Effector CD4-positive, alpha-beta T cell (primary cell): ENCODE measurements around the gene PRKCA.

Experiments used
- DNase-seq: peaks from one replicate; pipeline ENCODE4 v3.0.0-alpha.2; 2020

PRKCA gene

GRCh38 chr17:66492080-66492479 is 189.7 kb downstream of the PRKCA start:
- DNase-seq: no peak

- DNase-seq: no peak
Observed at GRCh38 chr17:66492561-66493005, 190.2 kb downstream of the PRKCA start.

GRCh38 chr17:66493283-66494019 is 191.0 kb downstream of the PRKCA start:
- no peak for DNase-seq

DNA sequence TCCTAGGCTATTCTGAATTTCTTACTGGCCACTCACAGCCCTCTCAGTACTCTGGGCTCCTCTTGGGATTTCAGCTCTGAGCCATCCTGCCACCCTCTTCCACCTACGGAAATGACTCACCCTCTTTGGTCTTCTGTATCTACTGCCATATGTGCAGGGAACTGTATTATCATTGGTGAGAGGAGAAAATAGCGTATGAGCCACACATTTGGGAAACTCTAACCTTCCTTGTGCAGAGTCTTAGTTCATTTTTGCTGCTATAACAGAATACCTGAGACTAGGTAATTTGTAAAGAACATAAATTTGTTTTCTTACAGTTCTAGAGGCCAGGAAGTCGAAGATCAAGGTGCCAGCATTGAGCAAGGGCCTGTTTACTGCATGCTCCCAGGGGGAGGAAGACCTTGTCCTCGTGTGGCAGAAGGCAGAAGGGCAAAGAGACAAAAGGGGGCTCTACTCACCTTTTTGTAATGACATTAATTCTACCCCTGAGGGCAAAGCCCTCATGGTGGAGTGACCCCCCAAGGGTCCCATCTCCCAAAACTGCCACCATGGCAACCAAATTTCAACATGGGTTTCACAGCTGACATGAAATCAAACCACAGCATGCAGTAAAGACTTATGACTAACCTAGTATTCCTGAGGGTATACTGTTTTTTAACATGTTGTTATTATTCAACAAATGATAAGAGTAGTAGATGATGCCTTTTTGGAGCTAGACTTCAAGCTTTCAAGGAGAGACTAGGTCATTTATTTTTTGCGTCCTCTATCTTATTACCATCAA is 191.8 kb downstream of the PRKCA start:
- DNase-seq: no peak

DNA sequence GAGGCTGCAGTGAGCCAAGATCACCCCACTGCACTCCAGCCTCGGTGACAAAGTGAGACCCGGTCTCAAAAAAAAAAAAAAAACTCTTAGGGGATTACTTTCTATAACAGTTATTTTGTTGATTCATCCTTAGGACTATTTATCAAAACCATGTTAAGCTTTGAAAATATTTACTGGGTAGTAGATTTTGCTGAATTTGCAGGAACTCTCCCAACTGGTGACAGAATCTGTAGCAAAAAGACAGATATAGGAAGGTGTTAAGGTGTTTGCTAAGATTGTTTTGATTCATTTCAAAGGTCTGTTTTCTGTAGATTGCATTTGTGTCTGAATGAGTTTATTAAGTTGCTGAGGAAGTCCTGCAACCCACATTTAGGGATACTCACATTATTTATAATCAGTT is 192.6 kb downstream of the PRKCA start:
- DNase-seq: no peak

GRCh38 chr17:66496306-66496705 is 193.9 kb downstream of the PRKCA start:
- DNase-seq: no peak

- DNase-seq: no peak
Observed at GRCh38 chr17:66498580-66498979, 196.2 kb downstream of the PRKCA start.

DNA sequence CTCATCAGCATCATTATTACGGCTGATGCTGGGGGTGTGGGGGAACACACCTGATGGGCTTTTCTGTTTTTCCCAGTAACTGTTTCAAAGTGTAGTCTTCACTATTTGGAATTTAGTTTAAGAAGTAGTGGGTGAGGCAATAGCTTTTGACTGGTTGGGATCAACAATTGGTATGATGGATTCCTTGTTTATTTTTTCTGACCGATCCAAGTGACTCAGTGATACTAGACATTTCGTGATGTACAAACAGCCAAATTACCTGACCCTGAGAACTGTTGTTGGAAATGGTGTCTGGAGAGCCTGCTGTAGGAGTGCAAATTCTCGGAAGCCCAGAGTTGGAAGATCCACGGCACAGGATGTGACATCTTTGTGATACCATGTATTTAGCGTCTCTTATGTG is 204.2 kb downstream of the PRKCA start:
- no peak for DNase-seq

GRCh38 chr17:66507103-66507923 is 204.9 kb downstream of the PRKCA start:
- DNase-seq: no peak

GRCh38 chr17:66507982-66508760 is 205.8 kb downstream of the PRKCA start:
- DNase-seq: no peak

DNA sequence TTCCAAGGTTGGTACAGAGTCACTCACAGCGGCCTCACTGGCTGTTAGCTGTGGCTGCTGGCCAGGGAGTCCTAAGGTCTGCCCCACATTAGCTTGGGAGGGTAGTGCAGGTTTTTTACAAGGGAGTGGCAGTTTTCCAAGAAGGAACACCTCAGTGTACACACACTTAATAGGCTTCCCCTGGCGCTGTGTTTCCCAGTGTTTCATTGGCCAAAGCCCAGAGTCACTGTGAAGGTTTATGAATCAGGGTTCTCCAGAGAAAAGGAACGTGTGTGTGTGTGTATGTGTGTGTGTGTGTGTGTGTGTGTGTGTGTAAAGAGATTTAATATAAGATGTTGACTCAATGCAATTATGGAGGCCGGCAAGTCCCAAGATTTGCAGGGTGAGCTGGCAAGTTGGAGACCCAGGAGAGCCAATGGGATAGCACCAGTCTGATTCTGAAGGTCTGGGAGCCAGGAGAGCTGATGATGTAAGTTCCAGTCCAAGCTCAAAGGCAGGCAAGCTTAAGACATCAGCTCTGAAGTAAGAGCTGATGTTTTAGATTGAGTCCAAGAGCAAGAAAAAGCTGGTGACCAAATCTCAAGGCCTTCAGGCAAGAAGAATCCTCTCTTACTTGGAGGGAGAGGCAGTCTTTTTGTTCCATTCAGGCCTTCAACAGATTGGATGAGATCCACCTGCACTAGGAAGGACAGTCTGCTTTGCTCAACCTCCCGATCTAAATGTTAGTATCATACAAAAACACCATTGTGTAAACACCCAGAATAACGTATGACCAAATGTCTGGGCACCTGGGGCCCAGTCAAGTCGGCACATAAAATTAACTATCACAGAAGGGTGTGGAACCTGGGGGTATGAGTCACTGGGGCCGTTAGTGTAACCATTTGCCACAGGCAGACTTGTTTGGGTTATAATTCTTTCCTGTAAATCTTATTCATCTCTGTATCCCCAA is 206.8 kb downstream of the PRKCA start:
- DNase-seq: no peak

GRCh38 chr17:66509926-66510325 is 207.5 kb downstream of the PRKCA start:
- no peak for DNase-seq

DNA sequence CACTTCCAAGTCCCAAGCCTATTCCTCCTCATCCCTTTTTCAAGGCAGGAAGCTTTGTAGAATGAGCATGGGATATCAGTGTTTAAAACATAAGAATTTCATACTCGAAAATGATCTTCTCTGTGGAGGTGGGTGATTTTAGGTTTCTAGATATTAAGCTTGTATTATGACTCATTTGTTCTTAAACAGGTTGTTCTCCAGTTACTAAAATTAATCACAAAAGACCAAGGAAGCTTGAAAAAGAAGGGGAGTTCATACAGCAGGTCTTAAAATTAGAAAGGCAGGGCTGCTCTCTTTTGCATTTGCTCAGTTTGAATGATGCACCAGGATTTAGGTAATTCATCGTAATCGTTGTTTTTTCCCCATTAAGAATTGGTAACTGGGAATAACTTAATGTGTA is 208.7 kb downstream of the PRKCA start:
- no peak for DNase-seq

GRCh38 chr17:66514227-66514806 is 211.9 kb downstream of the PRKCA start:
- no peak for DNase-seq

DNA sequence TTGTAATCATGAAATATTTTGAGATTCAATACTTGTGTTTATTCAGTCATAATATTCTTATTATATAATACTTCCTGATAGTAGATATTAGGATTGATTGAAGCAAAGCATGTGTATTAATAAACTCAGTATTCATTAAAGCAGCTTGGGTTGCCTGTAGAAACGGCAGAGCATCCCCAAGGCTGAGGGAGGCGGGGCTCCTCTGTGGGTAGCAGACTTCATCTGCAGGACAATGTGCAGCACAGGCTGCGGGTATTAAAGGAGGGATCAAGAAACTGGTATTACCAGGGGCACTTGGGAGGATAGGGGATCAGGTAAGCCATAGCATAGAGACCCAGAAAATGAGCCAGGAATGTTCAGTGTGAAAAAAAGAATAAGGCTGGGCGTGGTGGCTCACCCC is 213.6 kb downstream of the PRKCA start:
- no peak for DNase-seq

- no peak for DNase-seq
Observed at GRCh38 chr17:66517336-66518009, 215.1 kb downstream of the PRKCA start.

DNA sequence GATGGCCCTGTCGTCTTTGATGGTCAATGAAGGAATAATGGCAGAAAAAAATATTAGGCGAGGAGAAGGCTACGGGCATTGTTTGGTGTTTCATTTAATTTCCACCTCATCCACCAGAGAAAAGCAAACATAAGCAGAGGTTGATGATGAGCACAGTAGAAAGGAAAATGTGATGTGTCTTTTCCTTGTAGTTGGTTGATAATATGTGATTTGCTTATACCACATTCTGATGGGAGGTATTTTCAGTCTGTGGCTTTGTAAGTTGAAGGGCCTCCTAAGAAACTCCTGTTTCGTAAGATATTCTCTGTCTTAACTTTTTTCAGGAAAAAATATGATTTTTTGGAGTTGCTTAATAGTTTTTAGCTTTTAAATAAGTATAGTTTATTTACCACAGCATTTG is 215.7 kb downstream of the PRKCA start:
- DNase-seq: no peak

- DNase-seq: no peak
Observed at GRCh38 chr17:66518677-66519076, 216.3 kb downstream of the PRKCA start.

- no peak for DNase-seq
Observed at GRCh38 chr17:66519154-66519553, 216.7 kb downstream of the PRKCA start.

- DNase-seq: no peak
Observed at GRCh38 chr17:66520999-66521398, 218.6 kb downstream of the PRKCA start.
